ENCODE measurements around the gene PRSS23.
"Not testable (repeated sequence)": the region's sequence is repeated elsewhere in the genome, so short reads cannot be mapped to it uniquely, and the experiment has no call there.

PRSS23 gene, protein sequence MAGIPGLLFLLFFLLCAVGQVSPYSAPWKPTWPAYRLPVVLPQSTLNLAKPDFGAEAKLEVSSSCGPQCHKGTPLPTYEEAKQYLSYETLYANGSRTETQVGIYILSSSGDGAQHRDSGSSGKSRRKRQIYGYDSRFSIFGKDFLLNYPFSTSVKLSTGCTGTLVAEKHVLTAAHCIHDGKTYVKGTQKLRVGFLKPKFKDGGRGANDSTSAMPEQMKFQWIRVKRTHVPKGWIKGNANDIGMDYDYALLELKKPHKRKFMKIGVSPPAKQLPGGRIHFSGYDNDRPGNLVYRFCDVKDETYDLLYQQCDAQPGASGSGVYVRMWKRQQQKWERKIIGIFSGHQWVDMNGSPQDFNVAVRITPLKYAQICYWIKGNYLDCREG

DNA sequence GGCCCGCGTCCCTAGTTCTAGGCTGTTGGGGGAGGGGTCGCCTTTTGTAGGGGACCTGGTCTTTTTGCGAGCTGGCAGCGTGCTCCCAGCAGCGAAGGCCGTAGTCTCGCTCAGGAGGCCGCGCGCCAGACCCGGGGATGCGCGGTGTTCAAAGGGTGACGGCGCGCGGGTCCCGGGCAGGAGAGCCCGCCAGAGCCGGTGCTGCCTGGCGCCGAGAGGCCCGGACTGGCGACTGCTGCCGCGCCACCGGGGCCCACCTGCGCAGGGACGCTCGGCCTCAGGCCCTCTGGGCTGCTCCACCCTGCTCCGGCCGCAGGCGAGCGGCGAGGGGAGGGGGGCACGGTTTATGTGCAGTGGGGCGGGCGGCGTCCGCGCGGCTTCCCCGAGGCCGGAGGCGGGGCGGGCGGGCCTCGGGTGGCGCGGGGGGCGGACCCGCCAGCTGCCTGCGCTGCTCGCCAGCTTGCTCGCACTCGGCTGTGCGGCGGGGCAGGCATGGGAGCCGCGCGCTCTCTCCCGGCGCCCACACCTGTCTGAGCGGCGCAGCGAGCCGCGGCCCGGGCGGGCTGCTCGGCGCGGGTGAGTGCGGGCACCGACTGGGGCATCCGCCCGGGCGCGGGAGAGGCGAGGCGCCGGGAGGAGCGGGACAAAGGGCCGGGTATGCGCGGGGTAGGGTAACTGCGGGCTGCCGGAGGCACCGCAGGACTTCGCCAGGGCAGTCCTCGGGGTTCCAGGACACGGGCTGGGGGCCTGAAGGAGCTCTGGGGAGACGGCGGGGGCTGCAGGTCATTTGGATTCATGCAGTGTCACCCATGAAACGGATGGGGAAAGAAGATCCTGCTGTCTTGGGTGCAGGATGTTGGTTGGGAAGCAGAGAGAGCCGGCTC, at the start of gene PRSS23:
TSS of gene PRSS23 (plus strand) at position 467 of the 884 bp plus-strand sequence. CDS start 7,102 bp downstream, outside the sequence.
- peak; percentile 51 for DNase-seq

- no peak for DNase-seq
These were observed 46.9 kb upstream of the PRSS23 start for GRCh38 chr11:86753459-86753858.

DNA sequence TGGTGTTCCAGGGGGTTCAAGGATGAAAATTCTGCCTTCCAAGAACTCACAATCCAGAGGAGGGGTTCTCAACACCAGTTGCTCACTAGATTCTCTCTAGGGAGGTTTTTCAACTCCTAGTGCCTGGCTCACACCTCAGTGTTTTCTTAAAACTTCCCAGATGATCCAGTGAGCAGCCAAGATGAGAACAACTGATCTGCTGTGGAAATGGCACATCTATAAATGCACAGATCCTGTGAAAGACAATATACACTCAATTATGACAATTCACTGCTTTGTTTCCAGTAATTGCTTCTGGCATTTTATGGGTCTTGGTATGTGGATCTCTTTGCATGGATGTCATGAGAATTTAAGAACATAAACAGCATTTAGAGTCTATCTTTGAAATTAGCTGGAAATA, 45.2 kb upstream of the PRSS23 start:
- no peak for DNase-seq

- DNase-seq: no peak
These were observed 42.2 kb upstream of the PRSS23 start for GRCh38 chr11:86758171-86758570.

DNA sequence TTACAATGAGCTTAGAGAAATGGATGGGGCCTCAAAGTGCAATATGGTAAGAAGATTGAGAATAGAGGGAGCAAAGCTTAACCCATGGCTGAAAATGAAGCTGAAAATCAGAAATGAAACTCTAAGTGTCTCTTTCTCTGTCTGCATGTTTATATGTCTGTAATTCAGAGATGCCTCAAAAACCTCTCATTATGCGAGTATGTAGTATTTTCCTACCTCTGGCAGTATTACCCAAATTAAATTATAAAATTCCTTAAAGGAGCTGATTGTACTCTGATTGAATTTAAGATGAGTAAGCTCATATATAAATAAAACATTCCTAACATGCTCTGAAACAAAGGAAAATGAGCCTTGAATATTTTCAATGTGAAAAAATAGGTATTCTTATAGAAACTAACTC, 39.8 kb upstream of the PRSS23 start:
- DNase-seq: no peak

DNA sequence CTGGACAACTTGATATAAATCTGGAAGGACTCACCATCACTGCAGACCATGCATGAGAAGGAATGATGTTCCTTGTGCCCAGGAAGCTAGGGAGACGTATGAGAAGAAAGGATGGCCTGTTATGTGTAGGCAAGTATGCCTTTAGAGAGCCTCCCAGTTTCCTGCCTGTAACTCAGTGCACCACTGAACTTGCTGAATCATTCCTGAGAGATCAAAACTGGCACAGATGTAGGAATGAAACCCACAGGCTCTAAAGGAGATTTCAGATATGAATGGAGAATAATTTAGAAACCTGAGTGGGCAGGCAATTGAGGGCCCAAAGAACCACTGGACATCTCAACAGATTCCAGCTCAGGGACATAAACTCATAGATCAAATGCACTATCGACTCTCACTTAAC, 38.4 kb upstream of the PRSS23 start:
- no peak for DNase-seq

GRCh38 chr11:86765203-86765602, 35.1 kb upstream of the PRSS23 start:
- no peak for DNase-seq

- no peak for DNase-seq
These were observed 34.5 kb upstream of the PRSS23 start for GRCh38 chr11:86765878-86766277.

GRCh38 chr11:86769219-86769618, 31.1 kb upstream of the PRSS23 start:
- no peak for DNase-seq

DNA sequence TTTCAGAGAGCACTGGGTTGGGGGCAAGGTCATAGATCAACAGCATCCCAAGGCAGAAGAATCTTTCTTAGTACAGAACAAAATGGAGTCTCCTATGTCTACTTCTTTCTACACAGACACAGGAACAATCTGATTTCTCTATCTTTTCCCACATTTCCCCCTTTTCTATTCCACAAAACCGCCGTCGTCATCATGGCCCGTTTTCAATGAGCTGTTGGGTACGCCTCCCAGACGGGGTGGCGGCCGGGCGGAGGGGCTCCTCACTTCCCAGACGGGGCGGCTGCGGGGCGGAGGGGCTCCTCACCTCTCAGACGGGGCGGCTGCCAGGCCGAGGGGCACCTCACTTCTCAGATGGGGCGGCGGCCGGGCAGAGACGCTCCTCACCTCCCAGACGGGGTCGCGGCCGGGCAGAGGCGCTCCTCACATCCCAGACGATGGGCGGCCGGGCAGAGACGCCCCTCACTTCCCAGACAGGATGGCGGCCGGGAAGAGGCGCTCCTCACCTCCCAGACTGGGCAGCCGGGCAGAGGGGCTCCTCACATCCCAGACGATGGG, 29.8 kb upstream of the PRSS23 start:
- DNase-seq: not testable (repeated sequence)

DNA sequence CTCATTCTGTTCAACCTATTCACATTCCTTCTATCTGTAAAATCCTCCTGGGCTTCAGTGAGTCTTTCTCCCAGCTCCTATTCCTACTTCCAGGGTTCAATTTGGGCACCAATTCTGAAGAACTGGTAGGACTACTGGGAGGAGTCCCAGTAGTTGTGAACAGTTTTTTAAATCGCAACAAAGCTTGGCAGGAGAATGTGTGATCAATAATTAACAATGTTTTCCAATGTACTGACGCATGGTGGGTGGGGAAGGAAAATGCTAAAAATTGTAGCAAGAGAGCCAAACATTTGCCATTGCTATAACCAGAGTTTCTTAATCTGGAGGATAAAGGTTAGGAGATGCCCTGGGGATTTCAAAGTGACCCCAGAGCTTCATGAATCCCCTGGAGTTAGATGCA, 27.3 kb upstream of the PRSS23 start:
- DNase-seq: no peak

DNA sequence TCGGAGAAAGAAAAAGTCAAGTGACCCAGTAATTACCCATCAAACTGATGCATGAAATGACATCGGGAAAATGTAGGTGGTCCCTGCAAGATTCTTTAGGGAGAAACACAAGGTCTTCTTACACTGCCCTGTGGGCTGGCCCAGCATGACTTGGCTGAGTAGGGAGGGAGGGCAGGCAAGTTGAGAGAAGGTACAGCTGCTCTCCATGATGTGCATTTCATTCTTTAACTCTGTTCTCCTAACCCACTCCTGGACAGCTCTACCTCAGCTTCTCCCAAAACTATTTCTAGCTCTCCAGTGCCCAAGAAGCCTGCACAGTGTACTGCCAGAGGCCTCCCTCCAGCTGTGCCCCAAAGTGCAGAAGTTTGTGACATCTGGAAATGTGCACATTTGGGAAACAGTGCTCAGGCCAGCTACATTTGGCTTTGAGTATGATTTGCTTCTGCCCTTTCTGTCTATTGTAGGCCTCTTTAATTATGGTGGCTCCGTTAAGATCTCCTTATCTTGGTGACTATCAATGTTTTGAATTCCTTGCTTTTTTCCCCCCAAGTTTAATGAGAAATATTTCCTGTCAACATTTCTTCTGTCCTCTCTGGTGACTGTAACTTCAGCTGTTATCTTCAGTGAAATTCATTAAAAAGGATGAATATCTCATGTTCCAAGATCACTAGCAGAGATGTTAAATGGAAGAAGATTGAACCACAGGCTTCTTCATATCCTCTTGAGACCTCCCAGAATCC, 26.7 kb upstream of the PRSS23 start:
- DNase-seq: no peak

- DNase-seq: no peak
These were observed 25.9 kb upstream of the PRSS23 start for GRCh38 chr11:86774417-86774816.

GRCh38 chr11:86775361-86775760, 25.0 kb upstream of the PRSS23 start:
- no peak for DNase-seq

DNA sequence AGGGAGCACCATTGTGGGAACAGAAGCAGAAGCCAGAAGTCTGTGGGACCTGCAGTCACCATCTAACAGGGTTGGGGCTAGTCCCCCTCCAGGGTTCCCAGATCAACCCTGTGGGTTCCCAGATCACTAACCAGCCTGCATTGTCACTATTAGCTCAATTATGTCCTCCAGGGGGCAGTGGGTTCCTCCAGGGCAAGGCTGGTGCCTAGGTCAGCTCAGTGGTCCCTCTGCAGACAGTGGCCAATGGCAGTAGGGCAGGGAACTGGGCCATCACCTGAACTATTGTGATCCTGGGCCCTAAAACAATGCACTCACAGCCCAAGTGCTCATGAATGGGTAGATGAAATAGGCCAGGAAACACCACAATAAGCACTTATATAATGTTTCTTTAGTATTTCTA, 18.8 kb upstream of the PRSS23 start:
- DNase-seq: no peak

DNA sequence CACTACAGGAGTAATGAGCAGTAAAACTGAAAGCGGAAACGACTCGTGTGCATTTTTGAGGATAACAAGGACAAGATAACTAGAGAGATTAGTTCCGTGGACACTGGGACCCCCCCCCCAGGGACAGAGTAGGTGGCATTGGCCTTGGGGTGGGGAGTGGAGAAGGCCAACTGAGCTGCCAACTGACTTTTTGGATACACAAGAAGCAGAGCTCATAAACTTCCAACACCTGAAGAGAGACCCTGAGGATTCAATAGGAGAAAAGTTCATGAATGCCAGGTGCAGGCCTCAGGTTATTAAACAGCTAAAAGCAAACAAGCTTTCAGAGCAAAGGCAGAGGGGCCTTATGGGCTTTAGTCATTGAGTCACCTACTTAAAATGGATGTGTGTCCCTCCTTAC, 17.6 kb upstream of the PRSS23 start:
- no peak for DNase-seq

DNA sequence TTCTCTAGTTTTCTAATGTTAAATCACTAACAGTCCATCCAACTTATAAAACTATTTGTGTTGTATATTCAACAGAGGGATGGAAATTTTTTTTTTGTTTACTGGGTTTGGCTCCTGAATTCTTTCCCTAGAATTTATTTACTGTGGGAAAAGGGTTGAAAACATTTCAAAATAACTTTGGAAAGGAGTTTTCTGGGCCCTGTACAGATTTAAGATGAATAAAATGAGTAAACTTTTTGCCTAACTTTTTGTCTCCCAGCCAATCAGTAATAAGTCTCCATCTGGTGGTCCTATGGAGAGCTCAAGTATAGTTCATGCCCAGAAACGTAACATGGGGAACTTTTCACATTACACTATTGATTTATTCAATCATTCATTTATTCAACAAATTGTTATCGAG, 16.7 kb upstream of the PRSS23 start:
- no peak for DNase-seq

GRCh38 chr11:86784241-86784681, 16.1 kb upstream of the PRSS23 start:
- no peak for DNase-seq

DNA sequence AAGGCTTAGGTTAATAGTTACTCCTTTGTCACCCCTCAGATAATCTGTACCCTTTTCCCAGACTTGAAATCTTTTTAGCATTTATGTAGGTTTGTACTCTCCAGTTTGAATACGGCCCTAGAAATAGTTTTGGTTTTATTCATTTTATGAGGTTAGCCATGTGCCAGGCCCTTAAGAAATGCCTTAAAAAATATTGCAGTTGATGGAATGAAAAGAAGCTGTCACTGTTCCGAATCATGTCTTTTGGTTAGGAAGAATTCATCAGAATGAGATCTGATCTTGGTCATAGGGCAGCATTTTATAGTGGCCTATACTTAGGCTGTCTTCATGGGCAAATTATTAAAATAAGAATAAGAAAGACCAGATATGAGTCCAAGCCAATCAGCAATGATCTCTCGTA, 14.8 kb upstream of the PRSS23 start:
- DNase-seq: no peak

- DNase-seq: no peak
These were observed 13.3 kb upstream of the PRSS23 start for GRCh38 chr11:86787018-86787536.

DNA sequence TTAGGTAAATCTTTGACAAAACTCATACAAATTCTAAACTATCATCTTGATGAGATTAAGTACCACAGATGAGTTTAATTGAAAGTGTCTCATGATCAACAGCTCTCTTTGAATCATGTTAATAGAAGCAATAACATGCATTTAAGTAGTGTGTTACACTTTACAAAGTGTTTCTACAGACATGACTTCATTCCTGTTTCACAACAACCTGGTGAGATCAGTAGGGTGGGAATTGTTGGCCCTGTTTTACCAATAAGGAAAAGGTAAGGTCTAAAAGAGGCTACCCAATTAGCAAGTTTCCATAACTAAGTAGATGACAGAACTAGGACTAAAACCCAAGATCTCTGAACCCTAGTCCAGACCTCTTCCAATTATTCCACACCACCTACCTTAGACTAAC, 12.7 kb upstream of the PRSS23 start:
- no peak for DNase-seq

- no peak for DNase-seq
These were observed 10.1 kb upstream of the PRSS23 start for GRCh38 chr11:86790195-86790725.
